GM20431 (cell line): ENCODE measurements around the gene CISD3.

Experiments
- in situ Hi-C: fragments of 300-500 bp; cut with MseI, MboI; formaldehyde crosslinking; loops from one replicate; pipeline ENCODE4 v1.15.0; 2020; ENCODE audit warnings: low sequenced_read_pairs; ENCODE audit not compliant: unreplicated experiment

The CISD3 gene

DNA sequence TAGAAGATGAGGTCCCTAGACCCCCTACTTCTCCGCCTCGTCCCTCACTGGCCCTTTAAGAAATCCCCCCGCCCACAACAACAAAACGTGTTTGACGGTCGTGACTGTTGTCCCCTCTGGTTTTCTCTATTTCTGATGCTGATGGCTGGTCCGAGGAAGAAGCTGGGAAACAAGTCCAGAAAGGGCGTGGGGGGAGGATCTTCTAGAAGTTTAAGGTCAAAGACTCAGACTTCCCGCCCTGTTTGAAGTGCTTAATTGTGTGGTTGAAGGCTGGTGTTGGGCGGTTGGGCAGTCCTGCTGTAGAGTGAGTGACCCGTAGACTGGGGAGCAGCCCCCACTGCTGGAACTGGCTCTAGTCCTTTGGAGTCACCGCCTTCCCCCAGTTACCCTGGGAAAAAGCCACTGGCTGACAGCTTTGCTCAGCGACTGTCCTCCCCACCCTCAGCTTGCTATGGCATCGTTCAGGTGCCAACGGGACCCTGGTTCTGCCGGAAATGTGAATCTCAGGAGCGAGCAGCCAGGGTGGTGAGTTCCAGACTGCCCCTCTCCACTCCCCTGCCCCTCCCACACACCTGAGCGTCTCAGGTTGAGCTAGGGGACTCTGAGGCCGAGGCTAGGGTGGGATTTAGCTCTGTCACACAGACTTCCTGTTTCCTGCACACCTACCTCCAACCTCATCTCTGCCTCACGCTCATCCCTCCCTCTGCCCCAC, 23.5 kb upstream of the CISD3 start:
- in situ Hi-C loops: no loop called here

DNA sequence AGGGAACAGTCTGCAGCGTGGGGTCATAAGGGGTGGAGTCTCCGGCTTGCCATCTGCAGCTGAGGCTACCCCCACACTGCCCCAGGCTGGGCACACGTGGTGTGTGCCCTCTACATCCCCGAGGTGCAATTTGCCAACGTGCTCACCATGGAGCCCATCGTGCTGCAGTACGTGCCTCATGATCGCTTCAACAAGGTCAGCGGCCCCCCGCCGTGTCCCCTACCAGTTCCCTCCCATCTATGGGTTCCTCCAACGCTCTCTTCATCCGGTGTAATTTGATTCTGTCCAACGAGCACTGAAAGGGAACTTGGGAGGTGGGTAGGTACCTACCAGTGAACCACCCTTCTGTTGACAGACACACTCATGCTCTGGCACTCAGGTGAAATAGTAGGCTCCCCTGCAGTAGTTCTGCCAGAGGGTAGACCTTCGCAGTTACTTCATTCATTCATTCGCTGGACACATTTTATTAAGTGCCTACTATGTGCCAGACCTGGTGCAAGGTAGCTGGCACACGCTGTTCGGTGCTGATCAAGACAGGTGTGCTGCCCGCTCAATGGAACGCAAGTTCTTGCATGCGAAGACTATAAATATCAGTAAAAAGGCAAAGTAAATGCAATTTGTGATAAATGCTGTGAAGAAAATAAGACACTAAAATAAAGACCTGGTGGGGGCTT, 22.3 kb upstream of the CISD3 start:
- in situ Hi-C loops: no loop called here

DNA sequence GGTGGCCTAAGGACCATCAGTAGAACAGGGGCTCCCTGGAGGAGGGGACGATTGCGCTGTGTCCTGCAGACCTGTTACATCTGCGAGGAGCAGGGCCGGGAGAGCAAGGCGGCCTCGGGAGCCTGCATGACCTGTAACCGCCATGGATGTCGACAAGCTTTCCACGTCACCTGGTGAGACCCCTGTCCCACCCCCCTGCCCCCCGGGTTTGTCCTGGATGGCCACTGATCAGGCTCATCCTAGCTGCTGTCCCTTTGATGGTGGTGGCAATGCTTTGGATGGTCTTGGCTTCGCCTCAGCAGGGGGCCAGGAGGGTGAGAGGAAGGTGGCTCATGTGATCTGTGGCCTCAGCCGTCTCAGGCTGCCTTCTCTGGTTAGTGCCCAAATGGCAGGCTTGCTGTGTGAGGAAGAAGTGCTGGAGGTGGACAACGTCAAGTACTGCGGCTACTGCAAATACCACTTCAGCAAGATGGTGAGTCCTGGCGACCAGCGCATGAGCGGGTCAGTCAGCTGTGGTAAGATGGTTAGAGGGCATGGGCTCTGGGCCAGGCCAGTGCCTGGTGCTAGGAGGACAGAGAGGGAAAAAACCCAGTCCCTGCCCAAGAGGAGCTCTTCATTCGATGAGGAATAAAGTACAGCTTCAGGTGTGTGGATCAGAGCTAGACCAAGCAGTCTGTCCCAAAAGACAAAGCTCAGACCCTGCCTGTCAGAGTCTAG, 20.9 kb upstream of the CISD3 start:
- in situ Hi-C loops: no loop called here

DNA sequence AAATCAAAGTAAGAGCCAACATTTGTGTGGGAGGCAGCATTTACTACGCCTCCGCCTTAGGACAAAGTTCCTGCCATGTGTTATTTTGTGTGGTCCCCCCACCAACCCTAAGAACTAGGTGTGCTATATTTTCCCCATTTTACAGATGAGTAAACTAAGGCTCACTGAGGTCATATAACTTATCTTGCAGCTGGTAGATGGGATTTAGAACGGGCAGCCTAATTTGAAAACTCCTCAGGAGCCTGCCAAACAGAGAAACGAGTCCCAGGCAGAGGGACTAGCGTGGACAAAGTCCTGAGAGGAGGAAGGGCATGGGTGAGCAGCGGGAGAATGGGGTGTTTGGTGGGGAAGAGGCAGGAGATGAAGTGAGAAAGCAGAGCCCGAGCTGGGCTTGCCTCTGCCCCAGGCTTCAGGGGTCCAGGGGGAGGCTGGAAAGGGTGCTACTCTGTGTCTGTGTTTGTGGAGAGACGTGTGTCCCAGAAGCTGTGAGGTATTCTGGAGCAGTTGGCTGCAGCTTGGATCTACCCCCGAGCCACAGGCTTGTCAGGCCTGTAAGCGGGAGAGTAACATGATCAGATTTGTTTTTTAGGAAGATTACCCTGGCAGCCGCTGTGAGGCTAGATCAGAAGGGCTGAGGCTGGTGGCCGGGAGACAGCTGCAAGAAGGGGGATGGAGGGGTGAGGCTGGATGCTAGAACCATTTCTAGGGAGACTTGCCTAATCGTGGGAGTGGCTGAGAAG, 20.1 kb upstream of the CISD3 start:
- in situ Hi-C loops: no loop called here

DNA sequence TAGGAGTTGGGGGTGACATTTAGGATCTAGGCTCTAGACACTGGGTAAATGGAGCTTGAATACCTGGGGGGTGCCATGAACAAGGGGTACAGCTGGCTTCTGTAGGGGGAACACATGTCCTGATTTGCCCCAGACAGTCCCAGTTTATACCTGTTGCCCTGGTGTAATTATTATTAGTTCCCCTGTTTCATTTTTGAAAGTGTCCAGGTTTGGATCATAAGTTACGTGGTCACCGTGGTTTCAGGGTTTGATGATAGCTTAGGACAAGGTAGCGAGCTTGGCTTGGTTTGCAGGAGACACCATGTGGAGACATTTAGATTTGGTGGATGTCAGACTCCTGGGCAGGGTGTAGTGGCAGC, 19.6 kb upstream of the CISD3 start:
- in situ Hi-C loops: no loop called here

DNA sequence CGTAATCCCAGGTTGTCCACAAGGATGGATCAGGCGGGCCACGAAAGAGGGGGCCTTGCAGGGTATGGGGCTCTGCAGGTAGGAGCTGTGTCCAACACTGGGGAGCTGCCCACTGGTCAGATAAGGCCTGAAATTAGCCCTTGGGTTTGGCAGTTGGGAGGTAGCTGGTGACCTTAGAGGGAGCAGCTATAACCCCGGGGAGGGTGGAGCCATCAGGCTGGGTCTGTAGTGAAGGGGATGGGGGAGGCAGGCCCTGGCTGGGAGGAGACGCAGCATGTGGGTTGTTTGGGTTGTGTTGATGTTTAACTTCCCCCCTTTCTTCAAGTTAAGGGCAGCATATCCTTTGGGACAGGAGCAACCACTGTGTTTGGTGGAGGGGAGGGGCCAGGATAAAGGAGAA, 19.2 kb upstream of the CISD3 start:
- in situ Hi-C loops: no loop called here

DNA sequence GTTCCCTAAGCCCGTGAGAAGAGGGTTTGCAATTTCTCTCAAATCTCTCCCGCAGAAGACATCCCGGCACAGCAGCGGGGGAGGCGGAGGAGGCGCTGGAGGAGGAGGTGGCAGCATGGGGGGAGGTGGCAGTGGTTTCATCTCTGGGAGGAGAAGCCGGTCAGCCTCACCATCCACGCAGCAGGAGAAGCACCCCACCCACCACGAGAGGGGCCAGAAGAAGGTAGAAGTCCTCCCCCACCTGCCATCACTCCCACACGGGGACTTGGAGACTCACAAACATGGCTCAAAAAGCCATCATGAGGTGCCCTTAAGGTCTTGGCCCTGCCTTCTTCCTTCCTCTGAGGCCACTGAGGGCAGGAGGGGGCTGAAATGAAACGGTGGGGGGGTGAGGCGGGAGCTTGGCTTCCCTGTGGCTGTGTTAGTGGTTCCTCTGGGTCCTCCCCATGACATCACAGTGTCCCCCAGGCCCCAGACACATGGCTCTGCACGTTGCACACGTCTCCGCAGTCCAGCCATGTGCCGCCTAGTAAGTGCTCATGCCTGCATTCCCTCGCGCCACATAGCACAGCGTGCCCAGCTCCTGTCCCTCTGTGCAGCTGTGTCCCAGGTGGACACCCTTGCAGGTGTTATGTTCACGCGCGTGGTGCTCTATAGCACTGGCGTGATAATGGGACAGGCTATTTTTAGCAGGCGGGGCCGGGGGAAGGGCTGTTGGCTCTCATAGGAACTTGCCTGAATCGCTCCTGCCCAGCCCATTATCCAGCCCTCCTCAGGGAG, 18.2 kb upstream of the CISD3 start:
- in situ Hi-C loops: no loop called here

DNA sequence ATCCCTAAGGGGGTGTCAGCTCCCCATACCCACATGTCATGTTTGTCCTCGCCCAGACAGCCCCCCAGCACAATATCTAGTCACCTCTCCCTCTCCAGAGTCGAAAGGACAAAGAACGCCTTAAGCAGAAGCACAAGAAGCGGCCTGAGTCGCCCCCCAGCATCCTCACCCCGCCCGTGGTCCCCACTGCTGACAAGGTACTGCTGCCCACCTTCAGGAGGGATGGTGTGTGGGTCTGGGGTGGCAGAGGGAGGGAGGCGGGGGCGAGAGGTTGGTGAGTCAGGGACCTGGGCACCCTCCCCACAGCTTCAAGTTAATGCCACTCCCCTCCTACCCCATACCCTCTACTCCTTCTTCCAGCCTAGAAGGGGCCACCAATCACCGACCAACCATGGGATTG, 17.5 kb upstream of the CISD3 start:
- in situ Hi-C loops: no loop called here

DNA sequence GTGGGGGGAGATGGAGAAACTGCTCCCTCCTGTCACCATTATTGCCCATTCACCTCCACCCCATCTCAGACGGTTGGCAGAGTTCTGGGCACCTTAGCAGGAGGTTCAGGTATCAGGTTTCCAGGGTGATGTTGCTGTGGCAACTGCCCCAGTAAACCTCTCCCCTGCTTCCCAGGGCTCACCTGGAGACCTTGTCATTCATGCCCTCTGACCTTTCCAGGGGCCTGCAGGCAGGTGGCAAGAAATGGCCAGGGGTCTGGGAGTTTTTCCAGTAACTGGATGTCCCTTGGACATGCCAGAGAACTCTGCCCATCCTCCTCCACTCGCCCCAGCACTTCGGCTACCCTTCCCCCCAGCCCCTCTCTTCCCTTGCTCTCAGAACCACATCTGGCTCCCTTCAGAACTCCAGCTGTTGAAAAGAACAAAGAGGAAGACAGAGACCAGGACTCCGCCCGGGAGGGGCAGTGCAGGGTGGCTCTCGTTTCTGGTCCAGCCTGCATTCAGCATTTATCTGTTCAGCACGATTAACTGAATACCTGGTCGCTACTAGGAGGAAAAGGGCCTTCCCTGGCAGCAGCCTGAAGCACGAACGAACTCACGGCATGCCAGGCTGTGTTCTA, 16.6 kb upstream of the CISD3 start:
- in situ Hi-C loops: no loop called here

DNA sequence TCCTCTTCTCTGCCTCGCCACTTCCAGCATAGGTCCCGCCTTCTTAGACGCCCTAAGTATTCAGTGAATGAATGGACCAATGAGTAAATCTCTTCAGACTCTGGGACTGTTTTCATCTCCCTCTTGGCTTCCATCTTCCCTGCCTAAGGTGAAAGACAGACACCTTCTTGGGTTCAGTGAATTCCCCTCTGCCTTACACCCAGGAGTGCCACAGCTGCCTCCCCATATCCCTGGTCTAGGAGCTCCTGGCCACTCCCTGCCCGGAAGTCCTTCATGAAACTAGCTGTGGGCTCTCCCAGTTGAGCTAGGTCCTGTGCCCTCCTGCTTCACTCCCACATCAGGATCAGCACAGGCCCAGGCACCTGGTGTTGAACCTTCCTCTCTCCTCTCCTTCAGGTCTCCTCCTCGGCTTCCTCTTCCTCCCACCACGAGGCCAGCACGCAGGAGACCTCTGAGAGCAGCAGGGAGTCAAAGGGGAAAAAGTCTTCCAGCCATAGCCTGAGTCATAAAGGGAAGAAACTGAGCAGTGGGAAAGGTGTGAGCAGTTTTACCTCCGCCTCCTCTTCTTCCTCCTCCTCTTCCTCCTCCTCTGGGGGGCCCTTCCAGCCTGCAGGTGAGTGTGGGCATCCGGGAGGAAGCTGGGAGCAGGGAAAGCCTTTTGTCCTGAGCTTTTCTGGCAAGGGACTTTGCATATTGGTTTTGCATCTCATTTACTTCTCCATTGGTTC, 14.8 kb upstream of the CISD3 start:
- in situ Hi-C loops: no loop called here

DNA sequence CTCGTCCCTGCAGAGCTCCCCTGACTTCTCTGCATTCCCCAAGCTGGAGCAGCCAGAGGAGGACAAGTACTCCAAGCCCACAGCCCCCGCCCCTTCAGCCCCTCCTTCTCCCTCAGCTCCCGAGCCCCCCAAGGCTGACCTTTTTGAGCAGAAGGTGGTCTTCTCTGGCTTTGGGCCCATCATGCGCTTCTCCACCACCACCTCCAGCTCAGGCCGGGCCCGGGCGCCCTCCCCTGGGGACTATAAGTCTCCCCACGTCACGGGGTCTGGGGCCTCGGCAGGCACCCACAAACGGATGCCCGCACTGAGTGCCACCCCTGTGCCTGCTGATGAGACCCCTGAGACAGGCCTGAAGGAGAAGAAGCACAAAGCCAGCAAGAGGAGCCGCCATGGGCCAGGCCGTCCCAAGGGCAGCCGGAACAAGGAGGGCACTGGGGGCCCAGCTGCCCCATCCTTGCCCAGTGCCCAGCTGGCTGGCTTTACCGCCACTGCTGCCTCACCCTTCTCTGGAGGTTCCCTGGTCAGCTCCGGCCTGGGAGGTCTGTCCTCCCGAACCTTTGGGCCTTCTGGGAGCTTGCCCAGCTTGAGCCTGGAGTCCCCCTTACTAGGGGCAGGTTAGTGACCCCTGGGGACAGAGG, 13.7 kb upstream of the CISD3 start:
- in situ Hi-C loops: no loop called here

DNA sequence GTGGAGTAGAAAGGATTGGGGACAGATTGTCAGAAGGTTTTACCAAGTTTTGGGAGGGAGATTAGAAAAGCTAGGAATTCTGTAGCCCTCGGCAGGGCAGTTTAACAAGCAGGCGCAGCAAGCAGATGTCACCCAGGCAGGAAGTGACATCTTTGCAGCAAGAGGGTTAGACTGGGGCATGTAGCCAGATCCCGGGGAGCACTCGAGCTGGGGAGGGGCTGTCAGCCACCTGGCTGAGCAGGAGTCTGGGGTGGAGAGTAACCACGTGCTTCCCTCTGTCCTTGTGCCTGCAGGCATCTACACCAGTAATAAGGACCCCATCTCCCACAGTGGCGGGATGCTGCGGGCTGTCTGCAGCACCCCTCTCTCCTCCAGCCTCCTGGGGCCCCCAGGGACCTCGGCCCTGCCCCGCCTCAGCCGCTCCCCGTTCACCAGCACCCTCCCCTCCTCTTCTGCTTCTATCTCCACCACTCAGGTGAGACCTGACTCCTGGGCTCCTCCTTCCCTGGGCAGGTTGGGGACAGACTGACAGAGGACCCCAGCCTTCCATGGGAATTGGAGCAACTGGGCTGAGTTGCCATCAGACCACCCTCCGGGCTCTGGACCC, 12.9 kb upstream of the CISD3 start:
- in situ Hi-C loops: no loop called here

DNA sequence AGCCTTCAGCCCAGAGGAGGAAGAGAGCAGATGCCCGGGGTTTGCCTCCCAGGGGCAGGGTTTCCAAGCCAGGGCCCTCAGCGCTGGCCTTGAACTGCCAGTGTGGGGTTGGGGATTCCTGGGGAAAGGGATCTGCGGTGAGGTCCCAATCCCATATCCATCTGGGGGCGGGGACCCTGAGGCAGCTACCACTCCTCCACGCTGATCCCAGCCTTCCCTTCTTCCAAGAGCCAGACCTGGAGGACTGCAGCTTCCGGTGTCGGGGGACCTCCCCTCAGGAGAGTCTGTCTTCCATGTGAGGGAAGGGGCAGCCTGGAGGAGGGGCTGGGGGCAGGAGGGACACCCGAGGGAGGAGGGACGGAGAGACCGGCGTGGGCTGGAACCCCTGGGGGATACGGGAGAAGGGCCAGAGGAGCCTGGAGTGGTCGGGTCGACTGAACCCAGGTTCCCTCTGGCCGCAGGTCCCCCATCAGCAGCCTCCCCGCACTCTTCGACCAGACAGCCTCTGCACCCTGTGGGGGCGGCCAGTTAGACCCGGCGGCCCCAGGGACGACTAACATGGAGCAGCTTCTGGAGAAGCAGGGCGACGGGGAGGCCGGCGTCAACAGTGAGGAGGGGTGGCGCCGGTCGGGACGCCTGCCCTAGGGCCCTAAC, 10.7 kb upstream of the CISD3 start:
- in situ Hi-C loops: no loop called here

DNA sequence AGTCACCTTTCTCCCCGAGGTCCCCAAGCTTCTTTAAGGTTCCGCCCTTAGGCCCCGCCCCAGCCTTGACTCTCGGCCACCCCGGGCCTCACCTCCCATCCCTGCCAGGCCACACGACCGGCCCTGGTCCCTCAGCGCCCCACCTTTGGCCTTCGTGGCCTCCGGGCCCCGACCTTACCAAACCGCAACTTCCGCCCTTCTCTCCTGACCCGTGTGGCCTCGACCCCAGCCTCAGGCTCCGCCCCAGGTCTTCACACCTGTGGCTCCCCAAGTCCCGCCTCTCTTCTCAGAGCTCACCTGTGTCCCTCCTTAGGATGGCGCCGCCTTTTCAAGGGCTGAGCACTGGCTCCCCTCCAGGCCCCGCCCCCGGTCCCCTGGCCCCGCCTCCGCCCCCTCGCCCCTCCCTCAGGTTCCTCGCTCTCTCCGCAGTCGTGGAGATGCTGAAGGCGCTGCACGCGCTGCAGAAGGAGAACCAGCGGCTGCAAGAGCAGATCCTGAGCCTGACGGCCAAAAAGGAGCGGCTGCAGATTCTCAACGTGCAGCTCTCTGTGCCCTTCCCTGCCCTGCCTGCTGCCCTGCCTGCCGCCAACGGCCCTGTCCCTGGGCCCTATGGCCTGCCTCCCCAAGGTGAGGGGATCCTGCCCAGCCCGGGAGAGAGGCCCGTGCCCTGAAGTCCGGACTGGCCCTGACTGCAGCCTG, 10.0 kb upstream of the CISD3 start:
- in situ Hi-C loops: no loop called here

DNA sequence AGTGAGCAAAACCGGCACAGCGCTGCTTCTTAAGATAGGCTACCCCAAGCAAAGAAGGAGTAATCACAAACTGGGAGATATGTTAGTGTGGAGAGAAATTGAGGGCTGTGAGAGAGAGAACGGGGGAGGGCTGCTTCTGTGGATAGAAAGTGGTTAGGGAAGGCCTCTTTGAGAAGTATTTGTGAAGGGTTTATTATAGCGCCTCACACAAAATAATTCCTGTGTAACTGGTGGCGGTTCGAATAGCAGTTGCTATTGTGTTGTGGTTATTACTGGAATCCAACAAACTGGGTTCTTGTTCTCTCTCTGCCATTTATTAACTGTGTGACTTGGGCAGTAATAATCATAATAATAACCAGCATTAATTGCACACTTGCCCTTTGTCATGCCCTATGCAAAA, 9.2 kb upstream of the CISD3 start:
- in situ Hi-C loops: no loop called here

DNA sequence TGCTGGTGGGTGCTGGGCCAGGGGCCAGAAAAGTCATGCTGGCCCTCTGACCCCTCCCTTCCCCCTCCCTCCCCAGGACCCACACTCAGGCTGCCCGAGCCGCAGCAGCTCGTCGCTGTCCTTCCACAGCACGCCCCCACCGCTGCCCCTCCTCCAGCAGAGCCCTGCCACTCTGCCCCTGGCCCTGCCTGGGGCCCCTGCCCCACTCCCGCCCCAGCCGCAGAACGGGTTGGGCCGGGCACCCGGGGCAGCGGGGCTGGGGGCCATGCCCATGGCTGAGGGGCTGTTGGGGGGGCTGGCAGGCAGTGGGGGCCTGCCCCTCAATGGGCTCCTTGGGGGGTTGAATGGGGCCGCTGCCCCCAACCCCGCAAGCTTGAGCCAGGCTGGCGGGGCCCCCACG, 8.3 kb upstream of the CISD3 start:
- in situ Hi-C loops: no loop called here

DNA sequence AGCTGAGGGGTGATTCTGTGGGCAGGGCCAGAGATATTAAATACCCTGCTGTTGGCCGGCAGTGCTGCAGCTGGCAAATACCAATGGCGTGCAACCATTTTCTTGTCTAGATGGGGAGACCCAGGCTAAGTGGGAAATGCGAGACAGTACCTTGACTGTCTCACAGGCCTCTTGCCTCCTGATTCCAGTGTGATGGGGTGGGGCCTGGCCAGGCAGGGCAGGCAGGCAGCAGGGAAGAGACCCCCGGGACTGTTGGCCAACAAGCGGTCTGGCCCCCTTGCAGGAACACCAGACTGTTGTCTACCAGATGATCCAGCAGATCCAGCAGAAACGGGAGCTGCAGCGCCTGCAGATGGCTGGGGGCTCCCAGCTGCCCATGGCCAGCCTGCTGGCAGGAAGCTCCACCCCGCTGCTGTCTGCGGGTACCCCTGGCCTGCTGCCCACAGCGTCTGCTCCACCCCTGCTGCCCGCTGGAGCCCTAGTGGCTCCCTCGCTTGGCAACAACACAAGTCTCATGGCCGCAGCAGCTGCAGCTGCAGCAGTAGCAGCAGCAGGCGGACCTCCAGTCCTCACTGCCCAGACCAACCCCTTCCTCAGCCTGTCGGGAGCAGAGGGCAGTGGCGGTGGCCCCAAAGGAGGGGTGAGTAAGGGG, 5.7 kb upstream of the CISD3 start:
- in situ Hi-C loops: no loop called here
